T-helper 1 cell (primary cell): ENCODE data around the gene ADAM22.
A peak's percentile ranks its signal among the peaks of the same experiment; 100 is the strongest.

Source experiments
- DNase-seq, 5 donors: peaks; one replicate each; pipeline ENCODE4 v3.0.0-alpha.2; 2012 to 2020

The ADAM22 gene

GRCh38 chr7:88219781-88220747 is 286.0 kb downstream of the ADAM22 start, which contains the start of gene SRI:
SRI (minus strand) TSS chr7:88220038; CDS start chr7:88220026, 12 bp downstream.
- peak; percentile 83 to 91 (median 87) for DNase-seq

GRCh38 chr7:88223265-88223664 is 289.2 kb downstream of the ADAM22 start:
- no peak for DNase-seq

GRCh38 chr7:88224601-88225275 is 290.7 kb downstream of the ADAM22 start:
- DNase-seq: no peak

GRCh38 chr7:88226201-88226600 is 292.1 kb downstream of the ADAM22 start:
- no peak for DNase-seq

GRCh38 chr7:88226886-88227516 is 292.9 kb downstream of the ADAM22 start:
- no peak for DNase-seq

- DNase-seq: no peak
Measured at GRCh38 chr7:88229302-88229995, 295.4 kb downstream of the ADAM22 start.

GRCh38 chr7:88230646-88231045 is 296.6 kb downstream of the ADAM22 start:
- DNase-seq: no peak

- no peak for DNase-seq
Measured at GRCh38 chr7:88233828-88234227, 299.8 kb downstream of the ADAM22 start.

GRCh38 chr7:88239852-88240251 is 305.8 kb downstream of the ADAM22 start:
- DNase-seq: no peak

- peak in 1 of 5 donors; percentile 8 for DNase-seq
Measured at GRCh38 chr7:88243345-88243909, 309.4 kb downstream of the ADAM22 start.

- DNase-seq: no peak
Measured at GRCh38 chr7:88244258-88244657, 310.2 kb downstream of the ADAM22 start.
